HG03469 (cell line): ENCODE results near the gene ITGB4.
"Not testable (repeated sequence)": the region's sequence is repeated elsewhere in the genome, so short reads cannot be mapped to it uniquely, and the experiment has no call there.

Experiments used
- ATAC-seq: cut with Tn5 transposase; IDR thresholded peaks from one replicate; pipeline ENCODE4 v1.9.1; 2021; ENCODE audit warnings: mild to moderate bottlenecking, moderate library complexity, moderate number of reproducible peaks; ENCODE audit not compliant: unreplicated experiment

The ITGB4 gene

GRCh38 chr17:75752405-75752709 is 31.1 kb downstream of the ITGB4 start:
- no peak for ATAC-seq

GRCh38 chr17:75752802-75753513 is 31.7 kb downstream of the ITGB4 start:
- no peak for ATAC-seq

GRCh38 chr17:75753514-75754377 is 32.5 kb downstream of the ITGB4 start:
- no peak for ATAC-seq

- no peak for ATAC-seq
These were observed 33.3 kb downstream of the ITGB4 start for GRCh38 chr17:75754378-75755204.

GRCh38 chr17:75755205-75755901 is 34.1 kb downstream of the ITGB4 start:
- no peak for ATAC-seq

GRCh38 chr17:75755990-75756389 is 34.7 kb downstream of the ITGB4 start:
- no peak for ATAC-seq

- ATAC-seq = no peak
These were observed 35.3 kb downstream of the ITGB4 start for GRCh38 chr17:75756451-75757085.

- ATAC-seq = no peak
These were observed 35.9 kb downstream of the ITGB4 start for GRCh38 chr17:75757086-75757681.

GRCh38 chr17:75758131-75758905 is 37.1 kb downstream of the ITGB4 start:
- no peak for ATAC-seq

GRCh38 chr17:75759457-75759856 is 38.2 kb downstream of the ITGB4 start:
- no peak for ATAC-seq

GRCh38 chr17:75759978-75760640 is 38.9 kb downstream of the ITGB4 start:
- not testable (repeated sequence) for ATAC-seq

GRCh38 chr17:75762513-75763268 is 41.4 kb downstream of the ITGB4 start:
- ATAC-seq = no peak

- no peak for ATAC-seq
These were observed 42.0 kb downstream of the ITGB4 start for GRCh38 chr17:75763269-75763607.

- ATAC-seq = no peak
These were observed 42.6 kb downstream of the ITGB4 start for GRCh38 chr17:75763613-75764416.

- no peak for ATAC-seq
These were observed 43.1 kb downstream of the ITGB4 start for GRCh38 chr17:75764417-75764710.

GRCh38 chr17:75764711-75765421 is 43.6 kb downstream of the ITGB4 start, which contains the start of gene GALK1:
Gene GALK1 (minus strand): TSS chr17:75765192. CDS start chr17:75765136, 56 bp downstream.
- ATAC-seq = no peak

GRCh38 chr17:75765981-75766380 is 44.7 kb downstream of the ITGB4 start:
- ATAC-seq = no peak
